ENCODE data around the gene PCDHAC1.
"Not testable (repeated sequence)": the region's sequence is repeated elsewhere in the genome, so short reads cannot be mapped to it uniquely, and the experiment has no call there.

The PCDHAC1 gene

GRCh38 chr5:140925806-140926442, at the start of gene PCDHAC1:
Gene PCDHAC1, plus strand, starts transcription at chr5:140926299. Its CDS starts 594 bp downstream, at chr5:140926893.
- DNase-seq (ENCODE audit: low read depth), result no peak

- DNase-seq (ENCODE audit: low read depth), result not testable (repeated sequence)
Observed at GRCh38 chr5:140876541-140877261, 49.4 kb upstream of the PCDHAC1 start.

- DNase-seq (ENCODE audit: low read depth), result no peak
Observed at GRCh38 chr5:140877262-140877581, 48.9 kb upstream of the PCDHAC1 start.

- DNase-seq (ENCODE audit: low read depth), result no peak
Observed at GRCh38 chr5:140881889-140882590, 44.1 kb upstream of the PCDHAC1 start, which contains the start of gene PCDHA13. Gene PCDHA13, plus strand, starts transcription at chr5:140882124. Its CDS starts 145 bp downstream, at chr5:140882269.

- no peak for DNase-seq (ENCODE audit: low read depth)
Observed at GRCh38 chr5:140882591-140882899, 43.6 kb upstream of the PCDHAC1 start.

- no peak for DNase-seq (ENCODE audit: low read depth)
Observed at GRCh38 chr5:140883373-140883772, 42.7 kb upstream of the PCDHAC1 start.

- no peak for DNase-seq (ENCODE audit: low read depth)
Observed at GRCh38 chr5:140883927-140884697, 42.0 kb upstream of the PCDHAC1 start.

GRCh38 chr5:140916325-140916724, 9.8 kb upstream of the PCDHAC1 start:
- DNase-seq (ENCODE audit: low read depth), result no peak

GRCh38 chr5:140923601-140924000, 2.5 kb upstream of the PCDHAC1 start:
- no peak for DNase-seq (ENCODE audit: low read depth)

GRCh38 chr5:140926443-140927227, 536 bp downstream of the PCDHAC1 start:
- peak; percentile 5 for DNase-seq (ENCODE audit: low read depth)

- no peak for DNase-seq (ENCODE audit: low read depth)
Observed at GRCh38 chr5:140927228-140927573, 1.1 kb downstream of the PCDHAC1 start.

GRCh38 chr5:140934964-140935606, 9.0 kb downstream of the PCDHAC1 start:
- DNase-seq (ENCODE audit: low read depth), result no peak

- DNase-seq (ENCODE audit: low read depth), result no peak
Observed at GRCh38 chr5:140946578-140946977, 20.5 kb downstream of the PCDHAC1 start.

GRCh38 chr5:140951636-140952035, 25.5 kb downstream of the PCDHAC1 start:
- no peak for DNase-seq (ENCODE audit: low read depth)

GRCh38 chr5:140953234-140953633, 27.1 kb downstream of the PCDHAC1 start:
- DNase-seq (ENCODE audit: low read depth), result no peak

GRCh38 chr5:140962190-140962589, 36.1 kb downstream of the PCDHAC1 start:
- no peak for DNase-seq (ENCODE audit: low read depth)

- no peak for DNase-seq (ENCODE audit: low read depth)
Observed at GRCh38 chr5:140964356-140964755, 38.3 kb downstream of the PCDHAC1 start.

GRCh38 chr5:140965905-140966292, 39.8 kb downstream of the PCDHAC1 start:
- DNase-seq (ENCODE audit: low read depth), result no peak

GRCh38 chr5:140966293-140967225, 40.5 kb downstream of the PCDHAC1 start, which contains the start of gene PCDHAC2:
Gene PCDHAC2, plus strand, starts transcription at chr5:140966476. Its CDS starts 291 bp downstream, at chr5:140966767.
- DNase-seq (ENCODE audit: low read depth), result no peak
